Endothelial cell of umbilical vein (primary cell): ENCODE measurements around the gene DNHD1.

Experiments used
- CTCF ChIP-seq, 2 donors: IDR thresholded peaks; 1 replicate in 1 of 2; 2 replicates in 1 of 2; pipeline ENCODE4 v1.5.1; 2011; ENCODE audit warnings: low read length in 2 of 2, mild to moderate bottlenecking in 2 of 2, moderate library complexity in 2 of 2, control low read depth in 1 of 2, inconsistent platforms in 1 of 2, low read depth in 1 of 2; ENCODE audit not compliant: insufficient read depth in 1 of 2; ENCODE audit errors: extremely low read depth in 1 of 2
- POLR2AphosphoS5 ChIP-seq: IDR thresholded peaks from 2 replicates; pipeline ENCODE4 v1.6.1; 2012; ENCODE audit warnings: low read depth, mild to moderate bottlenecking, control low read depth, low read length, moderate library complexity; ENCODE audit not compliant: insufficient read depth

- no peak for TF ChIP-seq CTCF (IDR thresholded peaks at IDR 0.05; ENCODE audit: extremely low read depth in 1 of 2, insufficient read depth in 1 of 2, low read depth in 1 of 2, low read length in 2 of 2)
- no peak for TF ChIP-seq POLR2AphosphoS5
Observed at GRCh38 chr11:6601041-6601461, 104.0 kb downstream of the DNHD1 start.
